ENCODE results near the gene YPEL2. TPM values are rescaled to one million over a fixed set of nuclear protein-coding genes. Genes with fewer than 3 reads are reported as not detected.
A peak's percentile ranks its signal among the peaks of the same experiment; 100 is the strongest.
"Not testable (repeated sequence)": the region's sequence is repeated elsewhere in the genome, so short reads cannot be mapped to it uniquely, and the experiment has no call there.

YPEL2 gene, protein sequence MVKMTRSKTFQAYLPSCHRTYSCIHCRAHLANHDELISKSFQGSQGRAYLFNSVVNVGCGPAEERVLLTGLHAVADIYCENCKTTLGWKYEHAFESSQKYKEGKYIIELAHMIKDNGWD
- 10 to 100 TPM; 10.5 to 25.4 TPM for total RNA-seq
- long read RNA-seq, full-length matches to known transcripts, result 10 of 12 reads
- long read RNA-seq, partial matches to known transcripts, result 0 of 12 reads
- long read RNA-seq, other reads (novel, unspliced or antisense), result 2 of 12 reads

DNA sequence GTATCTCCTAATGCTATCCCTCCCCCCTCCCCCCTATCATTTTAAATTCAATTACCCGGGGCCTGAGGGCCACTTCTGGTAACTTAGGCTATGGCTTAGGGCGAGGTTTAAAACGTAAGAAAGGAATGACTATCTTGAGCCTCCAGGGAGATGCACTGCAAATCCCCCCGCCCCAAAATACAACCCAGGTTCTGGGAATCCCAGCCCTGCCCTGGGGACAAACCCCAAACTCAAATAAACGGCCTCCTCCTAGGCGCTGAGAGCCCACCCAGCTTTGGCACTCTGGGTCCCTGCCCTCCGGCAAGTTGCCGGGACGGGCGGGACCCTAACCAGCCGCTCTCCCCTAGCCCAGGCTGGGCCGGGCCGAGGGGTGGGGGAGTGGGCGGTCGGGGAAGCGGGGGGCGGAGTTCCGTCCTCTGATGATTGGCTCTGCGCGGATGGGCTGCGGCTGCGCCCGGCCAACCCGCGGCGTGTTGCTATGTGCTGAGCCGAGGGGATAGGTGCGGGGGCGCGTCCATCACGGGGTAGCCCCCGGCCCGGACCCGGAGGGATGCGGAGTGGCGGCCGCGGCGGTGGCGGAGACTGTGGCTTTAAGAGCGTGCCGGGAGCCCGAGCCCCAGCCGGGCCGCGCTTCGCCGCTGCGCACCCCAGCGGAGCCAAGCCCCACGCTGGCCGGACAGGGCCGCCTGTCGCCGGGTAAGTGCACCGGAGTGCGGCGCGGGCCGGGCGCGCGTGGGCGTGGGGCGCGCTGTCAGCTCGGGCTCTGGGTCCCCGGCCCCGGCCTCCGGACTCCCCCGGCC is at the start of gene YPEL2:
Gene YPEL2, plus strand, starts transcription at position 527 of the 800 bp plus-strand sequence. CDS start 21,755 bp downstream, outside the sequence.
- ATAC-seq (peak; percentile 94 to 95), DNase-seq (peak; percentile 97)
- intact Hi-C loops (cut with DNase I), result loop anchor here (5.0 to 10.0 kb wide), 3 partner anchors 36 to 111 kb away; no protein-coding TSS in a partner anchor

DNA sequence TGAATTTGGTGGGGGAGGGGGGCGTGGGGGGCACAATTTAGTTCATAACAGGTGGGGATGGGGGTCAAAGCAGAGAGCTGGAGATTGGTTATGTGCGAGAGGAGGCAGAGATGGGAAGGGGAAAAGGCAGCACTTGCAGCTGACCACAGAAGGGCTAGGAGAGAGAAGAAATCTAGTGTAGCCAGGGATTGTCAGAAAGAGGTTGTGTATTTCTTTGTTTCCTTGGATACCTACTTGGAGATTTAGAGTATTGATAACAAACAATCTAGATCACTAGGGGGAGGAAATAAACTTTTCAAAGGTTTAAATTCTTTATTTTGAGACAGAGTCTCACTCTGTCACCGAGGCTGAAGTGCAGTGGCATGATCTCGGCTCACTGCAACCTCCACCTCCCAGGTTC is 47.1 kb upstream of the YPEL2 start:
- DNase-seq (no peak), ATAC-seq (no peak)
- intact Hi-C loops (cut with DNase I), result no loop called here

DNA sequence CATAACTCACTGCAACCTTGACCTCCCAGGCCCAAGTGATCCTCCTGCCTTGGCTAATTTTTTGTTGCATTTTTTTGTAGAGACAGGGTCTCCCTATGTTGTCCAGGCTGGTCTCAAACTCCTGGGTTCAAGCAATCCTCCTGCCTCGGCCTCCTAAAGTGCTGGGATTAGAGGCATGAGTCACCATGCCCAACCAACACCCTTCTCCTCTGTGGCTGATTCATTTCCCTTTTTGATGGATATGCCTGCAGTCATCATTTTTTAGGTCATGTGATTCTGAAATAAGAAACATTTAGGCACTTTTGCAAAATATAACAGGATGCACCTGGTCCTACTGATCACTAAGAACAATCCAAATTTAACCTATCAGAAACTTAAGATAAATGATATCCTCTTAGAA is 44.0 kb upstream of the YPEL2 start:
- peak in 1 of 2 donors; percentile 59 for ATAC-seq
- DNase-seq, result no peak
- intact Hi-C loops (cut with DNase I), result no loop called here

DNA sequence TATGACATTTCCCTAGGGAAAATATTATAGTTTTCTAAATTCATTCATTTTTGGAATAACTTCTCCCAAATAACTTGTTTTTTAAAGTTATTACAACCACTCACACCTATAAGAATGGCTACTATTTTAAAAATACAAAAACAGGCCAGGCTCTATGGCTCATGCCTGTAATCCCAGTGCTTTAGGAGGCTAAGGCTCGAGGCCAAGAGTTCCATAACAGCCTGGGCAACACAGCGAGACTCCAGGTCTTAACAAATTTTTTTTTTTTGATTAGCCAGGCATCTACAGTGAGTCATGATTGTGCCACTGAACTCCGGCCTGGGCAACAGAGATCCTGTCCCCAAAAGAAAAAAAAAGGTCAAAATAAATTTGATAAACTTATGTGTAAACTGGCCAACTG is 43.6 kb upstream of the YPEL2 start:
- DNase-seq, result no peak
- intact Hi-C loops (cut with DNase I), result no loop called here
- no peak for ATAC-seq

DNA sequence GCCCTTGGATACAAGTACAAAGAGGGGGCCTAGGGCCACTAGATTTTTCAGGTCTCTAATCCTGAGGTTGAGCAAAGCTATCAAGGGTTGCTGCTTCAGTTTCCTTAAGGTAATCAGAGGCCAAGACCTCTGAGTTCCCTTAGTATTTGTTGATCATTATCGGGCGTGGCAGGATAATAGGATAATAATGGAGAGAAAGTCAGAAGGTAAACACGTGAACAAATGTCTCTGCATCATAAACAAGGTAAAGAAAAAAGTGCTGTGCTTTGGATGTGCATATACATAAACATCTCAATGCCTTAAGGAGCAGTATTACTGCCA is 41.5 kb upstream of the YPEL2 start:
- ATAC-seq (no peak), DNase-seq (no peak)
- intact Hi-C loops (cut with DNase I), result no loop called here

DNA sequence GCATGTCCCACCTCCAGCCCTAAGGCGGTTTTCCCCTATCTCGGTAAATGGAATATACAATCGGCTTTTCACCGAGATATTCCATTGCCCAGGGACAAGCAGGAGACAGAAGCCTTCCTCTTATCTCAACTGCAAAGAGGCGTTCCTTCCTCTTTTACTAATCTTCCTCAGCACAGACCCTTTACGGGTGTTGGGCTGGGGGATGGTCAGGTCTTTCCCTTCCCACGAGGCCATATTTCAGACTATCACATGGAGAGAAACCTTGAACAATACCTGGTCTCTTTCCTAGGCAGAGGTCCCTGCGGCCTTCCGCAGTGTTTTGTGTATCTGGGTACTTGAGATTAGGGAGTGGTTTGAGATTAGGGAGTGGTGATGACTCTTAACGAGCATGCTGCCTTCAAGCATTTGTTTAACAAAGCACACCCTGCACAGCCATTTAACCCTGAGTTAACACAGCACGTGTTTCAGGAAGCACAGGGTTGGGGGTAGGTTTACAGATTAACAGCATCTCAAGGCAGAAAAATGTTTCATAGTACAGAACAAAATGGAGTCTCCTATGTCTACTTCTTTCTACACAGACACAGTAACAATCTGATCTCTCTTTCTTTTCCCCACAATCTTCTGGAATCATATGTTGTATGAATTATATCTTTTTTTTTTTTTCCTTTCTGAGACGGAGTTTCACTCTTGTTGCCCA is 41.0 kb upstream of the YPEL2 start:
- DNase-seq; ATAC-seq; intact Hi-C loops (cut with DNase I): not testable (repeated sequence)

DNA sequence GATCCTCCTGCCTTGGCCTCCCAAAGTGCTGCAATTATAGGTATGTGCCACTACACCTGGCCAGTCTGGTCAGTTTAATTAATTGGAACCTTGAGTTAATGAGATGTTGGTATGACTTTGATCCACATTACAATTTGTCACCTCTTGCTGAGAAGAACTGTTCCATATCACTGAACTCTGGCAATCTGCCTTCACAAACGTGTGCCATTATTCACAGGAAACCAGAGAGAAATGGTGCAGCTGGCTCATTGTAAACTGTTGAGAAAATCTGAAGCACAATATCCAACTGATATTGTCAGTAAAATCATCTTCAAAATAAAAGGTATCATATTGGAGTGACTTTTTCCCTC is 39.3 kb upstream of the YPEL2 start:
- ATAC-seq (no peak), DNase-seq (no peak)
- intact Hi-C loops (cut with DNase I), result no loop called here

DNA sequence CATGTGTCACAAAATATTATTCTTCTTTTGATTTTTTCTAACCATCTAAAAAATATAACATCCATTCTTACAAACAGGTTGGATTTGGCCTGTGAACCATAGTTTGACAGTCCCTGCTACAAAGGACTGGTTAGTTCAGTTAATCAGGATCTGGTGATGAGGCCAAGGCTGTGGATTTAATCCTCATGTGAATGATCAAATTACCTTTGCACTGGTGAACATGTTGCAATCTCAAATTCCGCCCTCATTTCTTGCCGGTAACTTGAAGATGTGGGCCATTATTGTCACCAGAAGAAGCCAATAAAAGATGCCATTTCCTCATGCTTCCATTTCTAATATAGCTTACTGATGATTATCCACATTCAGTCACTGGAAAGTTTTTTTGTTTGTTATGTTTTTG is 35.3 kb upstream of the YPEL2 start:
- DNase-seq, result no peak
- intact Hi-C loops (cut with DNase I), result no loop called here
- no peak for ATAC-seq

DNA sequence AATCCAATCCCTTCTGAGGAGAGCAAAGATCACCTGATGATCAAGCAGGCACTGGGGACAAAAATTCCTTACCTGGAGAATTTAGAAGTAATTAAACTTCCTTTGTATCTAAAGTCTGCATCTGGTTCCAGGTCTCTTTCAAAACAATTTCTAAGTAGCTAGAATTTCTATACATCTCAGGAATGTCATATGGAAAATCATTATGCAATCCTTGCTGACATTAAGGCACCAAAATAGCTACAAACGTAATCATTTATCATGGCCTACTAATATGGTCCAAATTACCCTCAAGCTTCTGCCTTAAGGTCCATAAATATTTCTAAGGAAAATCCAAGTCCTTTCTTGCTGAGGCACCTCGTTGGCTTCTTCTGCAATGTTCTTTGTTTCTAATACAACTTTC is 32.9 kb upstream of the YPEL2 start:
- intact Hi-C loops (cut with DNase I), result no loop called here
- no peak for DNase-seq
- ATAC-seq, result no peak

DNA sequence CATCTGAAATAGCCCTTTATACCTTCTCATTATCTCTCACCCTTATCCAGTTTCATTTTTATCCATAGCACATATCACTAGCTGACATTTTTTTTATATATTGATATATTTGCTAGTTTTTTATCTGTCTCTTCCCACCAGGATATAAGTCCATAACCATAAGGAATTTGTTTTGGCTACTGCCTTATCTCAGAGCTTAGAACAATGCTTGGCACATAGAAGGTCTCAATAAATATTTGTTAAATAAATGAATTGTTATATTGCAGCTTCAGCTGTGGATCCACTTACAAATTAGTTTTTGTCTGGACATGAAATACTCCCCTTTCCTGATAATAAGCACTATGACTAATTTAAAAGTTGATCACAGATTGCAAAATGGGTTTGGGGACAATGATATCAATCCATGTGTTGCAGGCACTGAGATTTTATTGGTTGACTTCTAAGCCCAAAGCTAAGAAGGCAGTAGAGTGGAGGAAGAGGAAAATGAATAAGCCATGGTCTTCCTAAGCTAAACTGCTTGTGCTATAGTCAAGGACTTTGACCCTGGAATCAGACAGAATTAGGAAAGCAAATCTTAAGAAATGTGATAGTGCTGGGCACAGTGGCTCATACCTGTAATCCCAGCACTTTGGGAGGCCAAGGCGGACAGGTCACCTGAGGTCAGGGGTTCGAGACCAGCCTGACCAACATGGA is 31.9 kb upstream of the YPEL2 start:
- ATAC-seq (no peak), DNase-seq (no peak)
- intact Hi-C loops (cut with DNase I), result no loop called here

DNA sequence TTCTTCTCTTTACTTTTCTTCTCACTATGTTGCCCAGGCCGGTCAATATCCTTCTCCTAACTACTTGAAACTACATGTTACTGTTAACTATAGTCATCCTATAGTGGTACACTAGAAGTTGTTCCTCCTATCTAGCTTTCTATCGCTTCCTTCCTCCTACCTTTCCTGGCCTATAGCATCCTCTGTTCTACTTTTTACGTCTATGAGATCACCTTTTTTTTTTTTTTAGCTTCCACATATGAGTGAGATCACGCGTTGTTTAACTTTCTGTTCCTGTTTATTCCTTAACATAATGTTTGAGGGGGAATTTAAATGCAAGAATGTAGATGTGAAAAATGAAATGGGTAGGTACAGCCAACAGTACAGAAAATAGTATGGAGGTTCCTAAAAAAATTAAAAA is 30.5 kb upstream of the YPEL2 start:
- ATAC-seq, result no peak
- intact Hi-C loops (cut with DNase I), result no loop called here
- DNase-seq, result no peak

DNA sequence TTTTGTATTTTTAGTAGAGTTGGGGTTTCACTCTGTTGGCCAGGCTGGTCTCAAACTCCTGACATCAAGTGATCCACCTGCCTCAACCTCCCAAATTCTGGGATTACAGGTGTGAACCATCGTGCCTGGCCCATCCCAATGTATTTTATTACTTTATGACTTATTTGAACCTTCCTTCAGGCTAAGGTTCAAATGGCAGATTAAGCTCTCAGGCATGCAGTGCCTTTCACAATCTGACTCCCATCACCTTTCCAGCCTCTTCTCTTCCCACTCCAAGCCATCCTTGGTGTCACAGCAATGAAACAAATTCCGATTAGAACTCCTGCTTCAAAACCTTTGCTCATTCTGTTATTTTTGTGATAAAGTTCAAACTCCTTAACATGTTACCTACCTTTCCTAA is 26.6 kb upstream of the YPEL2 start:
- intact Hi-C loops (cut with DNase I), result no loop called here
- no peak for ATAC-seq
- DNase-seq, result no peak

DNA sequence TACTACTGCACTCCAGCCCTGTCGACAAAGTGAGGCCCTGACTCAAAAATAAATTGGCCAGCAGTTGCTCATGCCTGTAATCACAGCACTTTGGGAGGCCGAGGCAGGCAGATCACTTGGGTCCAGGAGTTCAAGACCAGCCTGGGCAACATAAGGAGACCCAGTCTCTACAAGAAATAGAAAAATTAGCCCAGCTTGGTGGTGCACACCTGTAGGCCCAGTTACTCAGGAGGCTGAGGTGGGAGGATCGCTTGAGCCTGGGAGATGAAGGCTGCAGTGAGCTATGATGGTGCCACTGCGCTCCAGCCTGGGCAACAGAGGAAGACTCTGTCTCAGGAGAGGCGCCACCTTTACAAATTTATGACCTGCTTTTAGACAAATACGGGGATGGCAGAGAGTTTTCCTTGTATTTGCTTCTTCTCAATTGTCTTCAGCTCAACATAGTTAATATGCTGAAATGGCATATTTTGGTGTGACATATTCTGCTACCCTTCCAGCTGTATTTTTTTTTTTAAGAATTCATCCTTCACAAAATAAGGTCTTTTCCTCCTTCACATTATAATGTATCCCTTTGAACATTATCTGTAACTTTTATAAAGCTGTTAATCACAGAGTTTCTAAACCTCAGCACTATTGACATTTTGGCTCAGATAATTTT is 21.1 kb upstream of the YPEL2 start:
- DNase-seq, result no peak

DNA sequence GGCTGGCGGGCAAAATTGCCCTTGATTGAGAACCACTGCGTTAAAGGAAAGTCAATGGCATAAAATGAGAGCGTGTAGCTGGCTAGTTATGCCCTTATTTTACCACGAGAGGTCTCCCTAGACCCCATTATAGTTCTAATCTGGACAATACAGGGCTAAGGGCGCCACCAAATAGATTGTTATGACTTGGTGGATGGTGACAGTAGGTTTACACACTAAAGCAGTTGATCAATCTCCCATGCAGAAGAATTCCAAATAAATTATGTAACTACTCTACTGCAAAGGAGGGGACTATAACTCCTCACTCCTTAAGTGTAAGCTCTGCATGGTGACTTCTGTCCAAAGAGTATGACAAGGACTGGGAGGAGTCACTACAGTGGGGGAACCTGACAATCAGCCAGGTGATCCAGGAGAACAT is 20.4 kb upstream of the YPEL2 start:
- intact Hi-C loops (cut with DNase I), result loop anchor here (1.0 to 10.0 kb wide), 3 partner anchors 130 to 254 kb away; partner anchors contain the start of gene DHX40 (in 1 of the 2)
- peak; percentile 23 for DNase-seq

More for the DNA sequence above, 21.1 kb upstream of the YPEL2 start:
- no peak for ATAC-seq
- intact Hi-C loops (cut with DNase I), result loop anchor here (5.0 to 10.0 kb wide), 2 partner anchors 132 to 254 kb away; partner anchors contain the start of gene DHX40 (in 1 of the 2)

DNA sequence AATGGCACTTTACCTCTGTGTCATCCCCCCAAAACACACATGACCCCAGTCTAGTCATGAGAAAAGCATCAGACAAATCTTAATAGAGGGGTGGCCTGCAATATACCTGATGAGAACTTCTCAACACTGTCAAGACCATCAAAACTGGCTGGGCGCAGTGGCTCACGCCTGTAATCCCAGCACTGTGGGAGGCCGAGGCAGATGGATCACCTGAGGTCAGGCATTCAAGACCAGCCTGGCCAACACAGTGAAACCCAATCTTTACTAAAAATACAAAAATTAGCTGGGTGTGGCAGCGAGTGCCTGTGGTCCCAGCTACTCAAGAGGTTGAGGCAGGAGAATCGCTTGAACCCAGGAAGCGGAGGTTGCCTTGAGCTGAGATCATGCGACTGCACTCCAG is 19.9 kb upstream of the YPEL2 start:
- intact Hi-C loops (cut with DNase I), result loop anchor here (1.0 to 10.0 kb wide), 3 partner anchors 130 to 253 kb away; partner anchors contain the start of gene DHX40 (in 1 of the 2)
- DNase-seq, ATAC-seq: not testable (repeated sequence)

More for the DNA sequence above, 20.4 kb upstream of the YPEL2 start:
- ATAC-seq, result peak; percentile 94 to 95

DNA sequence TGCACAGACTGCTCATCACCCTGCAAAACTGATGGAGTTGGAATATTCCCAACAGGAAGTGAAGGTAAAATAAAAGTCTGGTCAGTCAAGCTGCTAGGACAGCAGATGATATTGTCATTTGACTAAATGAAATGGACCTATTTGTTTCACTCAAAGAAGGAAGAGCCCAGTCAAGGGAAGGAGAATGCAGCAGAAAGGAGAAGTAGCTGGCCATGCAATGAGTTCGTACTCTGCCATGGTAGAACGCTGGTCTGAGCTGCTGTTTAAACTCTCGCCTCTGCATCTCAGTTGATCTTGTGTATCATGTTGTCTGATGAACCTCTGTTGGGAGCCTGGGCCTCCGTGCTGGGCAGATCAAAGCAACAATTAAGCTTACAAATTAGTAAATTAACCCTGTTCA is 15.6 kb upstream of the YPEL2 start:
- intact Hi-C loops (cut with DNase I), result loop anchor here in 1 of 2 donors (10.0 kb wide), 1 partner anchor 249 kb away; the partner anchor contains the start of gene DHX40
- no peak for DNase-seq
- ATAC-seq, result no peak

DNA sequence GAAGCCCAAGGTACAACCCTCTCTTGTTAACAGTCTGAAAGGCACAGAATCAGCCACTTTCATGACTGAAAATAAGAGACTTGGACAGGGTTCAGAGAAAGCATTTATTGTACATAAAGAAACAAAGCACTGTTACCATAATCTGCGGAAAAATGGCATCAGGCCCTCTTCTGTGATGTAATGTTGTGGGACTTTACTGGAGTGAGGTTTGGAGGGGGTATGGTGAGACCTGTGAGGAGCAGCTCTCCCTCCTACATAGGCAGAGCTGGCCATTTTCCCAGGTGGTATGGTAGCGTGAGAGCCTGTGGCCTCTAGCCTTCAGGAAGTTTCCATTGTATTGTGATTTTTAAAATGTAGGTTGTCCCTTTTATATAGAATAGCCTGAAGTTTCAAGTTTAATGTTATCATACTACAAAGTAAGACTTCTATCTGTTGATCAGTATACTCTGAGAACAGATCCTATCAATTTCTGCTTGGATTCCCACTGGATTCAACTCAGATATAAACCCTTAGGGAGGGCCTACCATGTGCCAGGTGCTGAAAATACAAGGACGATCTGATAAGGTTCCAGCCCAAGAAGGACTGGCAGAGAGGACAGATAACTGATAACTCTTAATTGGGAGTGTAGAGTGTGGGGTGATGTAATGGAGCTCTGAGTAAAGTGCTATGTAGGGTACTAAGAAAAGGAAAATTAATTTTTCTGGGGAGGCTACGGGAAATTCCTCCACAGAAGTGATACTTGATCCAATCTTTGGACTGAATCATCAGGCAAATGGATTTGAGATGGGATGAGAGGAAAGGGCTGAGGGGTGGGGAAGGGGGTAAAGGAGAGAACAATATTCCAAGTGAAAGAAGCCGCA is 4.1 kb upstream of the YPEL2 start:
- no peak for ATAC-seq
- DNase-seq, result no peak
- intact Hi-C loops (cut with DNase I), result no loop called here

DNA sequence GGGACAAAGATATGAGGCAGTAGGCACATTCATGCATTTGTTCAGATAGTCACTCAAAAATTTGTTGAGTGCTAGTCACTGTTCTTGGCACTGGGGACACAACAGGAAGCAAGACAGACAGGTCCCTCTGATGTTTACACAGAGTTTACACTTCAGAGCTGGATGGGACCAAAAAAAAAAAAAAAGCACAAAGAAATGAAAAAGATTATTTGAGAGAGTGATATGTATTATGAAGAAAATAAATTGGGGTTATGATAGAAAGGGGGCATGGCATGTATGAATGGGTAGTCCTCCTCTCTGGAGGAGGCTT is 3.5 kb upstream of the YPEL2 start:
- intact Hi-C loops (cut with DNase I), result no loop called here
- no peak for ATAC-seq

More for the DNA sequence above, 3.5 kb upstream of the YPEL2 start:
- no peak for DNase-seq
